HG03342 (cell line): ENCODE measurements around the gene DCTN1.
A peak's percentile ranks its signal among the peaks of the same experiment; 100 is the strongest.
"Not testable (repeated sequence)": the region's sequence is repeated elsewhere in the genome, so short reads cannot be mapped to it uniquely, and the experiment has no call there.

Experiments used
- ATAC-seq: cut with Tn5 transposase; IDR thresholded peaks from one replicate; pipeline ENCODE4 v1.9.1; 2021; ENCODE audit warnings: mild to moderate bottlenecking, moderate library complexity; ENCODE audit not compliant: unreplicated experiment

DCTN1 gene

DNA sequence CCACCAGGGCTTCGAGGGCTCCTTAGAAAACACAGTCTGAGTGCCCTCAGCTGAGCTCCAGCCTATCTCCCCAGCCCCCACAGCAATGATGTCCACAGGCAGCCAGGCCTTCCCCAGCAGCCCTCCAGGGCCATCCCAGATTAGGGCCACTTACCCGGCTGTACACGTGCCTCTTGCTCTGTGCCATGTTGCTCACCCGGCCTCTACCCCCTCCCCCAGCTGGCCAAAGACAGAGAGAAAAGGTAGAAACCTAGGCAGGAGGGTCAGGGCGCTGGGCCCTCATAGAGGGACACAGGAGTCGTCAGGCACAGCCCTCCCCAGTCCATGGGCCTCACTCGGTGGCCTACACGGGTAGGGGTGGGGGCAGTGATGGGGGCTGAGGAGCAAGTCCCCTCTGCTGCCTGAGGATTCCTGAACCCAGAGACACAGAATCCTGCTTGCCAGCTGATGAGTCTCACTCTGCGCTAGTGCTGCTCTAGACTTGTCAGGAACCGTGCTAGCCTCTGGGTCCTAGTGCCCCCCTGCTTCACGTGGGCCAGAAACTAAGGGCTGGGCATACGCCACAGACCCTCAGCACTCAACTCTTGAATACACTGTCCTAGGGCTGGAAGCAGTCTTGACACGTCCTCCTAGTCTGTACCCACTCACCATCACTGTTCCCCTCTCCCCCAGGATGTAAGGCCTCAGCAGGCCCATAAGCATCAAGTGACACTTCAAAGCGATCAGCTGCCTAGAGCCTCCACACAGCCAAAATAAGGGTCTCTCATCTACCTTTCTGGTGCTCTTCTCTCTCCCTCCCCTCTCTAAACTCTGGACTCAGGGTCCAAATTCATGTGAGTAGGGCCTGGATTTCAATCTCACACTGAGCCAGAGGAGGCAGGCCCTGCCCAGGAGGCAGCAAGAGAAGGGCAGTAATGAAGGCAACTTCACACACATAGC is at the start of gene DCTN1:
Gene DCTN1, minus strand, starts transcription at position 461 of the 939 bp plus-strand sequence. Its CDS starts 274 bp downstream, at position 187.
- no peak for ATAC-seq

DNA sequence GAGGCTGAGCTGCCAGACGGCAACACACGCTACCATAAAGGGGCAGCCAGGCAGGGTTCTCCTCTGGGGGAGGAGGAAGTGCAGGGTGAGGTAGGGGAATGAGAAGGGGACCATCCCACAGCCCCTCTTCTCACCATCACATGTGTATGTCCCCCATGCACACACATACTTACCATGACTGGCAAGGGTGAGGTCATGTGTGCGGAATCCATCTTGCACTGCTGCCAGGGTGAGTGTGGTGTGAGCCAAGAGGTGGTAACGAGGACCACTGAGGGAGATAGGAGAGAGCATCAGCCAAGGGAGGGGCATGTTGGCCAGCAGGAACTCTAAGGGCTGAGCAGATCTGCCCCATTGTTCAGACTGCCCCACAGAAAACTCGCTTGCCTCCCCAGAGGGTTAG is 48.6 kb upstream of the DCTN1 start:
- ATAC-seq, result no peak

DNA sequence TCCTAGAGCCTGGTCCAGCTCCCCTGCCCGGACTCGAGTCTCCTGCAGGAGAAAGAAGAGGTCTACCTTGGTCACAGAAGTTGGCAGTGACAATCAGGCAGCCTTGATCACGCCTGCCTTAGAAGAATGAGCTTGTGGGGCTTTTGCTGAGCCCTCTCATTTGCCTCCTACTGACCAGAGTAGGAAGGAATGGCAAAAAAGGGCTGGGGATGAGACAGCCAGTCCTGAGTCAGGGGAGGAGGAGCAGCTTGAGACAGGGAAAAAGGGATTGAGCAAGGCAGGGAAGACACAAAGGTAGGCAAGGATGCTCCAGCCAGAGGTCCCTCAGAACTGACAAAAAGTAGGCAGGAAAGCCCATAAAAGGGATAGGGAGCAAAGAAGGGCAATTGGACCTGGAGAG is 47.4 kb upstream of the DCTN1 start:
- ATAC-seq, result no peak

DNA sequence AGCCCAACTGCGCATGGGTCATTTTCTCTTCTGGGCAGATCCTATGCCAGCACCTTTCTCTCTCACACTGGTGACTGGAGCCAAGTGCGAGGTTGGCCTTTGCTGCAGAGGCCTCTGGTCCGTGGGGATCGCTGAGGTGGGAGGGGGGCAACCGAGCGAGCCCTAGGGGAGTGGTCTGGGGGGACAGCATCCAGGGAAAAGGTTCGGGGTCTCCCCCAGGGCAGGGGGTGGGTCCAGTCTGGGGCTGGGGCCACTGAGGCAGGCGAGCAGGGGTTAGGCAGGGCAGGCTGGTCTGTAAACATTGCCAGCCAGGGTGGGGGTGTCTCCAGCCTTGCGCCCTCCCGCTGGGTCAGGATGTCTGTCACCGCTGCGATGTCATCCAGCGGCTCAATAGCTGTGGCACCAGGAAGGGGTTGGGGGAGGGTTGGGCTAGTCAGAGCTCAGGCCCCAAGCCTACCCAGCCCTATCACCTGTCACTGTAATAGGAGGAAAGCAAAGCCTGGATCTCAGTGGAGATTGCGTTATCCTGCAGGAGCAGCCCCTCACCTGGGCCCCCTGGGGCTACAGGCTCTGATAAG is 46.2 kb upstream of the DCTN1 start:
- ATAC-seq, result no peak

DNA sequence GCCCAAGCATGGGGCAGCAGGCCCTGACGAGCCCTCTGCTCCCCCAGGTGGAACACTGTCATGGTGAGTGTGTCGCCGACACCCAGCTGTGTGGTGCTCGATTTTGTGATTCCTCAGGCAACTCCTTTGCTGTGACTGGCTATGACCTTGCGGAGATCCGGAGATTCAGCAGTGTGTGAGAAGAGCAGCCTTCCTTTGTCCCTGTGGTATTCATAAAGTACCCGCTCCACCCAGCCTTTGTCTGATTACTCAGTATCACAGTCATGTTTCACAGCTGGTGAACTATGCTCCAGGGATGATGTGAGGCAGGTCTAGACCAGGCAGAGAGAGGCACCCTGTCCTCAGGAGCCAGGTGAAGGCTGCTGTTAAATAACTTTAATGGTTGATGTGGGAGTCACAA is 45.4 kb upstream of the DCTN1 start:
- ATAC-seq, result no peak

DNA sequence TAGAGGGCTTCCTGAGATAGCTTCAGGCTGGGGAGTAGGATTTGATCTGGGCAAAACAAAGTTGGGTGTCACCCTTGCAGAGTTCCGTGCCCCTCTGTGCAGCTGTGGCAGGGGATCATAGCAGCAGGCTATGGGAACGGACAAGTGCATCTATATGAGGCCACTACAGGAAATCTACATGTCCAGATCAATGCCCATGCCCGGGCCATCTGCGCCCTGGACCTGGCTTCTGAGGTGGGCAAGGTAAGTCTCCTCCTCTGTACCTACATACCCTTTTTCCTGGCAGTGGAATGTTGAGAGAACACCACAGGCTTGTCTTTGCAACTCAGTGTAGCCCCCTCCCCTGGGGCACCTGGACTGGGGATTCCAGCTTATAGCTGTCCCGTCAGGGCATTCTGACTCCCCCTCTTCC is 44.9 kb upstream of the DCTN1 start:
- ATAC-seq, result no peak

DNA sequence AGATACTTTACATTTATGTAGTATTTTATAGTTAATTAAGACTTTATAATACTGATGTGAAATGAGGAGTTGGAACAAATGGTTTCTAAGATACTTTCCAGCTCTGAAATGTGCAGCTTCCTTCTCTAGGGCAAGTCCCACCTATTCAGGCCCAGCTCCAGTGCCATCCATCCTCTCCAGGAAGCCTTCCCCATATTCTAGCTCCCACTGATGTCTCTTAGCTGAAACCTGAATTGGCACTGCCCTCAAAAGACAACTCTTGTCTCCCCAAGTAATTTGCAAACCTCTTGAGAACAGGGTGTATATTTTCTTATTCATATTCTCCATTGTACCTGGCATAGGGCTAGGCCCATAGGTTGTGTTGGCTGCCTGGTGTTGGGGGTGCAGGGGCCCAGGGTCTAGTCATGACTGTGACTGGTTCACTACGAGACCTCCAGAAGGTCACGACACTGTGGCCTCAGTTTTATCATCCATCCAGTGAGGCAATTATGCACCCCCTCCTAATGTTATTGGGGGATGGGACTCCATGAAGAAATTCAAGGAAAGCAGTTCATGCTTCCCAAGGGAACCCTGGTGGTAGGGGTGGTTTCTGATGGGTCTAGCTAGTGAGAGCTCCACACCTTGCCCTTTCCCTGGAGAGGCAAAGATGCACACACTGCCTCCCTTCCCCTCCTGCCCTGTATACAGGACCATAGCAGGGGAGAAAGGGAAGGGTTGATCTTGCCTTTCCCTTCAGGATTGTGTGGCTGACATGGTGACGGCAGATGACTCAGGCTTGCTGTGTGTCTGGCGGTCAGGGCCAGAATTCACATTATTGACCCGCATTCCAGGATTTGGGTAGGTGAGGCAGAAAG is 44.3 kb upstream of the DCTN1 start:
- ATAC-seq, result no peak

DNA sequence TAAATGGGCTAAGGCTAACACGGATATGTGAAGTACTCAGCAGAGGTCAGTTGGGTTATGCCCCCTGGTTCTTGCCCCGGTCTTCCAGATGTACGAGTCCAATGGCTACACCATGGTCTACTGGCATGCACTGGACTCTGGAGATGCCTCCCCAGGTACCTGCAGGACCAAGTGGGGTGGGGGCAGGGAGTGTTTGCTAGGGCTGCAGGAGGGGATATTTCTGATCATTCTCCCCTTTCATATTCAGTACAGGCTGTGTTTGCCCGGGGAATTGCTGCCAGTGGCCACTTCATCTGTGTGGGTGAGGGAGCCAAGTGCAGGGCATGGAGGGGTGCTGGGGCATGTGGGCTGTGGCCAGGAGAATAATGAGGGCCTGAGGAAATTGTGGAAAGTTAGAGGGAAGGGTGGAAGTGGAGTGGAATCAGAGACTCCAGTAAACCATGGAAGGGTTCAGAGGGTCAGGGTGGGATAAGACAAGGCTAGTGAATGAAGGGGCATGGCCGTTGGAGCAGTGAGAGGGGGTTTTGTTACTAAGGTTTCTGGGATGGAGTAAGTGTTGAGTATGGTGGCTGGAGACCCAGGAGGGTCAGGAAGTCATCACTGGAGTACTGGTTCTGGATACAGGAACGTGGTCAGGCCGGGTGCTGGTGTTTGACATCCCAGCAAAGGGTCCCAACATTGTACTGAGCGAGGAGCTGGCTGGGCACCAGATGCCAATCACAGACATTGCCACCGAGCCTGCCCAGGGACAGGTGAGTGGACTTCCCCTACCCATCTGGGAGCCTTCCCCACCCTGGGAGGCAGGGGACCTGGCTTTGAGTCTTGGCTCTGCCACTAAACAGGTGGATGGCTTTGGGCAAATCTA is 43.4 kb upstream of the DCTN1 start:
- no peak for ATAC-seq

DNA sequence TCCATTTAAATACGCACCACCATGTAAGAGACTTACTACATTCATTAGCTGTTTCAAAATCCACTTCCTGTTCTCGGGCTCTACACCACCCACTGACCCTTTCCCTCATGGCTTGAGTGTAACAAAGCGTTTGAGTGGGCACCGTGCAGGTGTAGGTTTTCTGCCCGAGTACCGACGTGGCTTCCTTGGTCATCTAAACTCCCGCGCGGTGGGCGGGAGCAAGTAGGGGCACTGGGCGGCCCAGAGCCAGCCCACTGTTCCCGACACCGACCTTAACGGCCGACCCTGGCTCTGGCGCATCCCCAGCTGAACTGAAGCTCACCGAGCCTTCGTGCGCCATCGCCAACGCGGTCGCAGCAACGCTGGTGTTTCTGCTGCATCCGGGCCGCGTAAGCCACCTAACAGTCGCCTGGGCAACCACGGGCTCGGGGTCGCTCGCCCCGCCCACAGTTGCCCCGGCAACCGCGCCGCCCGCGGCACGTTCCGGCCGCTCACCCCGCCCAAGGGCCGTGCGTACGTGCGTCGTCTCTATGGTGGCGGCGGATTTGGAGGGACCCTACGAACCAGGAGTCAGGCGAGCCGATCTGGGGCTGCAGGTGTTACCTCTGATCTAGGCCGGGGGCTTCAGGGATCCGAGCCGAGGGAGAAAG is 41.2 kb upstream of the DCTN1 start, which contains the start of the genes C2orf81 and WDR54:
Gene C2orf81, minus strand, starts transcription at position 399 of the 650 bp plus-strand sequence. Its CDS starts 59 bp downstream, at position 340.
Gene WDR54, plus strand, starts transcription at position 510 of the 650 bp plus-strand sequence. CDS start 424 bp downstream, outside the sequence.
- peak; percentile 90 for ATAC-seq

DNA sequence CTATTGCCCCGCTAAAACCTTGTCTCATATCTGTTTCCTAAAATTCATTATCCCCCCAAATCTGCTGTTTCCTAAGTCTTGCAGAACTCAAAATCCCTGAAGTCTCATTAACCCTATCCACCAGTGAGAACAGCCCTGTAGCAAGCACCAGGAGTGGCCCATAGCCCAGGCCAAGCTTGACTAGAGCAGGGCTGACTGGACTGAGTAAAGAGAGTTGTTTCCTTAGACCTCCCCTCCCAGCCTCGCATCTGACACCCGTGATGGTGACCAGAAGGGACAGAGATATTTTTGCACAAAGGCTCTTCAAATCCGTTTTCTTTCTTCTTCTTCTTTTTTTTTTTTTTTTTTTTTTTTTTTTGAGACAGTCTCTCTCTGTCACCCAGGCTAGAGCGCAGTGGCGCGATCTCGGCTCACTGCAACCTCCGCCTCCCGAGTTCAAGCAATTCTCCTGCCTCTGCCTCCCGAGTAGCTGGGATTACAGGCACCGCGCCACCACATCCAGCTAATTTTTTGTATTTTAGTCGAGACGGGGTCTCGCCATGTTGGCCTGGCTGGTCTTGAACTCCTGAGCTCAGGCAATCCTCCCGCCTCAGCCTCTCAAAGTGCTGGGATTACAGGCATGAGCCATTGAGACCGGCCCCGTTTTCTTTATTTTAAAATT is 40.5 kb upstream of the DCTN1 start:
- not testable (repeated sequence) for ATAC-seq

DNA sequence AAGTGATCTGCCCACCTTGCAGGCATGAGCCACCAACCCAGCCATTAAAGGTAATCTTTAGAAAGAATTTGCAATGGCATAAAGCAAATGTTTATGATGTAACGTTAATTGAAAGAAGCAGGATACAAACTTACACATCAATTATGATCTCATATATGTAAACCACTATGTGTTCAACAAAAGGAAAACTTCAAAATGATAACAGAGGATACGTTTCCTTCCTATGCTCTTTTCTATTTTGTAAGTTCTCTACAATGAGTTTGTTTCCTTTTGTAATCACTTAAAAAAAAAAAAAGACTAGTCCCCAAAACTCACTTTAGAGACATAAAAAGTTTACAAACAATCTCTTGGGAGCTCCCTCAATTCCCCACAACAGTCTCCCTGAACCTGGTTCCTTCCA is 39.9 kb upstream of the DCTN1 start:
- ATAC-seq, result no peak

DNA sequence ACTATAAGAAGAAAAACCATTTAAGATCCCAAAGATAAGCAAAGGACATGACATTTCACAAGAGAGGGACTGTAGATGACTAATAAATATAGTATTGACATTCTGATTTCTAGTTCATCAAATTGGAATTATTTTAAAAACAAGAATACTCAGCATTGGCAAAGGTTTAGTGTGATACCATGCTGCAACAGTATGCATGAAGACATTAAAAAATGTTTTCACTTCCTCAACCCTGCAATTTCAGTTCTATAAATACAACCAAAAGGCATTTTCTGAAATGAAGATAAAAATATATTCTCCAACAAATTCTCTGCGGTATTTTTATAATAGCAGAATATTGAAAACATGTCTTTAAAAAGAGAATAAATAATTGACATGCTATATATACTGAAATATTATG is 39.2 kb upstream of the DCTN1 start:
- ATAC-seq, result no peak

DNA sequence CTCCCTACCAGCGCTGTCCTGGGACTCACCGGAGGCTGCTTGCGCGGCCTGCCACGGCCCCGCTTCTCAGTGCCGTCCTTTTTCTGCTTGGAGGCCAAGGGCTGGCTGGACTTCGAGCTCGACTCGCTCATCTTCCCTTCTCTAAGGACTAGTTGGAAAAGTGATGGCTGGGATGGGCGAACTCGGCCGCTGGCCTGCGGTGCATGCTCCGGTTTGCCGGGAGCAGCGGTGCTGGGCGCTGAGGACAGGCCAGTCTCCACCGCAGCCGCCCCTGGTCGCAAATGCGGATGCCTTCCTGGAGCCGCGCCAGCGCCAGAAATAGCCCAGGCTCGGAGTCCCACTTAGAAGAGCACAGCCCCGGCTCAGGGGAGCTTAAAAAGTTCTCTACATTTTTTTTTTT is 38.2 kb upstream of the DCTN1 start:
- ATAC-seq, result no peak

DNA sequence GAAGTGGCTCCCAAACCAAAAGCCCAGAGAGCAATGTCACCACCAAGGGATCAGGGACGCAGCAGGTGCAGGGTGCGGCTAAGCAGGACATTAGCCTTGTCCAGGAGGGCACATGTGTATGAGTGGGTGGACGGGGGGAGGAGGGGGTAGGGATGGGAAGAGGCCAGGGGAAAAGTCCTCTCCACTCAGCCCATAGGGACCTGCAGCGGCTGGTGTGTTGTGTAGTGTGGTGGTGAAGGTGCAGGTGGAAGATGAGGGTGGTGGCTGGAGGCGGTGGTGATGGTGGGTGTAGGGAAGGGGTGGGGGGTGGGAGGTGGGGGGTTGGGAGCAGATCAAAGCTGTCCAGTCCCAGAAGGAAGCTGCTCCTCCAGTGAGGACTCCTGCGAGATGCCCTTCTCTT is 37.7 kb upstream of the DCTN1 start:
- no peak for ATAC-seq

DNA sequence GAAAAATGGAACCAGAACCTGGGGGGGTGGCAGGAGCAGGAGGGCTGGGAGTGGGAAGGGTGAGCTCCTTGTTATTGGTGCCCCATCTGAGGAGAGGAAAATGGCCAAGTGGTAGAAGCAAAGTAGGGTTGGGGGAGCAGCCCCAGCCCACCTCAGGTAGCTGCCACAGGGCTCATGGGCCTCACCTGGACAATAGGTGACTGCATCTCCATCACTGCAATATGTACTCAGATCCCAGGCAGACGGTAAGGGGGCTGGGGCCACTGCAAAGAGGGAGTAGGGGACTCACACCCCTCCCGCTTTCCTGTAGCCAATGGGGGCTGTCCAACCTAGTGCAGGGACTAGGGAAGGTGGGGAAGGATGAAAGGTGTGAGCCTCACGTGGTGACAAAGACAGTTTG is 37.1 kb upstream of the DCTN1 start:
- no peak for ATAC-seq

DNA sequence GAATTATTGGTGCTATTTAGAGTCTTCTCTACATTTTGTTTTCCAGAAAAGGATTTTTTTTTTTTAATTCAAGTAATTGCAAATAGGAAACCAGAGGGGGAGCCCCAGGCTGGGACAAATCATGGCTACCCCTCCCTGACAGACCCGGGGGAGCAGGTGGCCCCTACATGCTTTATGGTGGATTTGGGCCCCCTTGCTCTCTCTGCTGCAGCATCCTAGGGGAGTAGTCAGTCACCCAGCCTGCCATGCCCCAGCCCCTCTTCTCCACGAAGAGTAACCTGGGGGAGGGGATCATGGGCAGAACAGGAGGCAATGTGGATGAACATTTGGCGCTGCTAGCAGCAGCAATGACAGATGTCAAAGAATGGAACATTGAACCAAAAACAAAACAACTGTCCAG is 36.7 kb upstream of the DCTN1 start:
- no peak for ATAC-seq

DNA sequence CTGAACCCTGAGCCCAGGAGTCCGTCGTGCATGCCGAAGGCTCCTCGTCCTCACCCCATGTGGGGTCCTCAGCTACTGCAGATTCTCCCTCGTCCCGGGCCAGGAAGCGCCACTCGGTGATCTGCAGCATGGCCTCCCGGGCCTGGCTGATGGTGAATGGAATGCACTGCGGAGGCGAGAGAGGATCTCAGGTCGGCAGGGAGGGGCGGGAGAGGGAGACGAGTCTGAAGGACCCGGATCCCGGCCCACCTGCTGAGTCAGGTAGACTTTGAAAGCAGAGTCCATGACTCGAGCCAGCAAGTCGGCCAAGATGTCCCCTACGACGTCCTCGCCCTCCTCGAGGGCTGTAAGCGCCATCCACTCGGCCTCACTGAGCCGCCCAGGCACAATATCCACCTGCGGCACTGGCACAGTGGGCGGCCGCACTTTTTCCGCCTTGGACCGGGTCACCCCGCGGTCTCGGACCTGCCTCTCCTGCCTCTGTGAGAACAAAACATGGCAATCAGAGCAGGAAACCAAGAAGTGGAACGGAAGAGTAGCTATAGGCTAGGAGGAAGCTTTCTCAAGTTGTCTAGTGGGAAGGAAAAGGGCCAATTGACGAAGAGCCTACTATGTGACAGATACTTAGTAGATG is 35.8 kb upstream of the DCTN1 start:
- no peak for ATAC-seq

DNA sequence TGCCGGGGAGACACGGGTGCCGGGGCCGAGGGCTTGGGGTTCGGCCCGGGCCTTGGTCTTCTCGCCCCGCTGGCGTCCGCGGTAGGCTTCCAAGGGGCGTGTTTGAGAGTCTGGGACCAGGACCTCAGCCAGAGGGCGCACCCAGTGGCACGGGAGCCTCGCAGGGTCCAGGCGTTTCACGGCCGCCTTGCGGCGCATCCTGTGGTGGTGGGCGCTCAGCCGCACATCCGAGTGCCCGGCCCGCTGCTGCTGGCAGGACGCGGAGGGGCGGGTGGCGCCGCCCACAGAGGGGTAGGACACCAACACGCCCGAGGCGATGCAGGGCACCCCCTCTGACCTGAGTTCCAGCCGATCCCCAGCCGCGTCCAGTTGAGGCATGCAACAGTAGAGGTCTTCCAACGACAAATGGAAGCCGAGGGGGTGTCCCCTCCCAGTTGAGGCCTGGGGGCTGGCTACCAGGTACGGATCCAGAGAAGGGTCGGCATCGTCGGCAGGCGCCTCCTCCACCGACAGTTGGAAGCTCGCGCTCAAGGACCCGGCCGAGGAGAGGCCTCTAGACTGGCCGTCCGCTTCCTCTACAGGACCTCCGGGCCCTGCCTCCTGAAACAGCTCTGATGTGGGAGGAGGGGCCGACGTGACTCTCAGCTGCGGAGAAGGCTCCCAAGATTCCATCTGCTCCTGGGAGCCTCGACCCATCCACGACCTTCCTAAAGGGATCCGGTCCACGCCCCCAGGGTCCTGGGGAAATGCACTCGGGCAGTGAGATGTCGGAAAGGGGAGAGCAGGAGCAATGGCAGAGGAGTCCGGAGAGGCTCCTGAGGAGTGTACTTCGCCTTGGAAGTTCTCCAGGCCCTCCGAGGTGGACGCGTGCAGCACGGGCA is 35.0 kb upstream of the DCTN1 start:
- ATAC-seq, result no peak
